WTC11 (cell line): Measurements from ENCODE around the gene TMEM214. TPM values are rescaled to one million over a fixed set of nuclear protein-coding genes. Genes with fewer than 3 reads are reported as not detected.

Experiments
- ATAC-seq: fragments of 200-7000 bp; cut with Tn5 transposase; 2 replicates; pipeline ENCODE4 v1.10.0; 2021; ENCODE audit warnings: mild to moderate bottlenecking, moderate library complexity
- CTCF ChIA-PET: fragments of 300-600 bp; sonication (Branson Sonifier 250); formaldehyde crosslinking; loops from one replicate; lab custom pipeline; 2021; ENCODE audit warnings: antibody characterized with exemption; lab: Charles Lee
- POLR2A ChIA-PET: fragments of 350-600 bp; sonication (Branson Sonifier 250); formaldehyde crosslinking; loops from one replicate; lab custom pipeline; 2021; ENCODE audit warnings: antibody characterized with exemption; lab: Charles Lee
- DNase-seq: peaks from one replicate; pipeline ENCODE4 v3.0.0; 2021; ENCODE audit warnings: low spot score
- H3K27ac Mint-ChIP-seq: 2 replicates; pipeline ENCODE4 v1.8.0; 2021; ENCODE audit warnings: mixed read lengths
- H3K27me3 Mint-ChIP-seq: 2 replicates; pipeline ENCODE4 v1.8.0; 2021; ENCODE audit warnings: low read depth, mild to moderate bottlenecking, moderate library complexity, mixed read lengths
- H3K36me3 Mint-ChIP-seq: 2 replicates; pipeline ENCODE4 v1.8.0; 2021; ENCODE audit warnings: mixed read lengths
- H3K4me1 Mint-ChIP-seq: 2 replicates; pipeline ENCODE4 v1.8.0; 2022; ENCODE audit warnings: mixed read lengths
- H3K4me3 Mint-ChIP-seq: 2 replicates; pipeline ENCODE4 v1.8.0; 2021; ENCODE audit warnings: mild to moderate bottlenecking, moderate library complexity, mixed read lengths
- H3K9me3 Mint-ChIP-seq: 2 replicates; pipeline ENCODE4 v1.8.0; 2021; ENCODE audit warnings: mixed read lengths
- FOXK1 ChIP-seq: sonication (generic); formaldehyde crosslinking; IDR thresholded peaks from 2 replicates; pipeline ENCODE4 v1.8.0; 2022; ENCODE audit warnings: mild to moderate bottlenecking, moderate library complexity, missing genetic modification reagents
- KAT7 ChIP-seq: sonication (generic); formaldehyde crosslinking; IDR thresholded peaks from 2 replicates; pipeline ENCODE4 v1.8.1; 2023; ENCODE audit warnings: missing genetic modification reagents, mild to moderate bottlenecking, borderline replicate concordance
- PRDM15 ChIP-seq: sonication (generic); formaldehyde crosslinking; IDR thresholded peaks from 2 replicates; pipeline ENCODE4 v1.8.0; 2022; ENCODE audit warnings: missing genetic modification reagents
- SOX15 ChIP-seq: fragments of 250-450 bp; sonication (Bioruptor Pico); IDR thresholded peaks from 2 replicates; pipeline ENCODE4 v1.9.0; 2021; ENCODE audit warnings: mild to moderate bottlenecking
- ZBTB43 ChIP-seq: sonication (generic); formaldehyde crosslinking; IDR thresholded peaks from 2 replicates; pipeline ENCODE4 v1.8.1; 2023; ENCODE audit warnings: mild to moderate bottlenecking, missing genetic modification reagents
- ZNF281 ChIP-seq: sonication (generic); formaldehyde crosslinking; IDR thresholded peaks from 2 replicates; pipeline ENCODE4 v1.8.0; 2023; ENCODE audit warnings: mild to moderate bottlenecking, missing genetic modification reagents
- ZNF317 ChIP-seq: sonication (generic); formaldehyde crosslinking; IDR thresholded peaks from 2 replicates; pipeline ENCODE4 v1.8.1; 2023; ENCODE audit warnings: low read depth, mild to moderate bottlenecking, moderate library complexity, missing genetic modification reagents, borderline replicate concordance
- total RNA-seq: library from RNA; stranded (reverse); gene quantifications from 3 replicates; pipeline ENCODE4 v1.2.3, GENCODE V29; 2021

The TMEM214 gene
- total RNA-seq, 1 experiment from 2014 or later, result 57.1 TPM

GRCh38 chr2:27087823-27088410, 55.2 kb downstream of the TMEM214 start (continued):
- no peak for TF ChIP-seq ZBTB43
- no peak for TF ChIP-seq ZNF281 (CRISPR knock-in tag)
- TF ChIP-seq FOXK1, result no peak
- TF ChIP-seq ZNF317 (CRISPR knock-in tag), result no peak

- Mint-ChIP-seq H3K9me3 (no peaks in the 10 kb centered on the region), H3K4me3 (no peak overlapping the region), H3K36me3 (no peaks in the 10 kb centered on the region), H3K27ac (no peak overlapping the region), H3K27me3 (peaks cover 23% of the 10 kb centered on the region), H3K4me1 (peaks cover 16% of the 10 kb centered on the region)
- no peak for DNase-seq
- CTCF ChIA-PET, result interaction anchor here (1.0 to 4.1 kb wide), 6 partner anchors 11 to 213 kb away, joined by 3 to 18 read pairs (median 12); no protein-coding TSS in a partner anchor
- POLR2A ChIA-PET, result no interaction called here
- no peak for TF ChIP-seq KAT7 (CRISPR knock-in tag)
- ATAC-seq, result no peak
Observed at GRCh38 chr2:27088634-27089033, 55.9 kb downstream of the TMEM214 start.

GRCh38 chr2:27089111-27089954, 56.6 kb downstream of the TMEM214 start:
- 0 out of 2 replicates have a peak, but pooled peaks have one; percentile 17 for TF ChIP-seq PRDM15 (CRISPR knock-in tag)
- no peak for TF ChIP-seq SOX15 (CRISPR knock-in tag)
- TF ChIP-seq, all 79 proteins: peak for 1
- no peaks in the 10 kb centered on the region for H3K9me3 Mint-ChIP-seq
- CTCF ChIA-PET, result interaction anchor here (0.7 to 2.6 kb wide), 5 partner anchors 8 to 212 kb away, joined by 3 to 14 read pairs (median 3); no protein-coding TSS in a partner anchor
- H3K4me1 Mint-ChIP-seq, result peaks cover 14% of the 10 kb centered on the region
- ATAC-seq, result no peak
- no peak overlapping the region for H3K27ac Mint-ChIP-seq
- DNase-seq, result no peak
- peaks cover 23% of the 10 kb centered on the region for H3K27me3 Mint-ChIP-seq
- POLR2A ChIA-PET, result interaction anchor here (0.7 kb wide), 1 partner anchor 215 kb away, joined by 3 read pairs; no protein-coding TSS in a partner anchor
- no peaks in the 10 kb centered on the region for H3K36me3 Mint-ChIP-seq
- H3K4me3 Mint-ChIP-seq, result no peak overlapping the region

Other genes with a start within 250 kb of the TMEM214 start
- 37.4 to 45.6 TPM (median 40.2 TPM) in 3 replicates for gene CENPA, start 246.9 kb upstream of the TMEM214 start, total RNA-seq
- 7.6 to 12.1 TPM (median 9.2 TPM) in 3 replicates for gene DPYSL5, start 184.8 kb upstream of the TMEM214 start, total RNA-seq
- gene MAPRE3, start 62.3 kb upstream of the TMEM214 start, total RNA-seq, result 4.9 to 10.3 TPM (median 6.0 TPM) in 3 replicates
- gene AGBL5, start 18.7 kb downstream of the TMEM214 start, total RNA-seq, result 43.0 to 57.1 TPM (median 55.6 TPM) in 3 replicates
- gene OST4, start 38.7 kb downstream of the TMEM214 start, total RNA-seq, result 210 to 239 TPM (median 226 TPM) in 3 replicates
- gene EMILIN1, start 45.6 kb downstream of the TMEM214 start, total RNA-seq, result 3.0 to 4.0 TPM (median 3.5 TPM) in 3 replicates
- 15.5 to 17.4 TPM (median 17.4 TPM) in 3 replicates for gene KHK, start 53.8 kb downstream of the TMEM214 start, total RNA-seq
- gene CGREF1, start 86.2 kb downstream of the TMEM214 start, total RNA-seq, result 3.5 to 4.0 TPM (median 3.8 TPM) in 3 replicates
- 0.31 to 0.62 TPM (median 0.53 TPM) in 3 replicates for gene ABHD1, start 90.8 kb downstream of the TMEM214 start, total RNA-seq
- gene PREB, start 101.7 kb downstream of the TMEM214 start, total RNA-seq, result 56.7 to 69.2 TPM (median 56.7 TPM) in 3 replicates
- gene PRR30, start 106.4 kb downstream of the TMEM214 start, total RNA-seq, result not detected in 3 replicates
- 0.05 to 0.14 TPM (median 0.13 TPM) in 3 replicates for gene TCF23, start 116.0 kb downstream of the TMEM214 start, total RNA-seq
- gene ATRAID, start 179.1 kb downstream of the TMEM214 start, total RNA-seq, result 97.2 to 115 TPM (median 109 TPM) in 3 replicates
- gene SLC5A6, start 179.3 kb downstream of the TMEM214 start, total RNA-seq, result 80.8 to 111 TPM (median 86.4 TPM) in 3 replicates
- gene CAD, start 184.4 kb downstream of the TMEM214 start, total RNA-seq, result 145 to 178 TPM (median 150 TPM) in 3 replicates
- 8.0 to 8.9 TPM (median 8.1 TPM) in 3 replicates for gene SLC30A3, start 230.1 kb downstream of the TMEM214 start, total RNA-seq
- 0.18 to 0.44 TPM (median 0.34 TPM) in 3 replicates for gene DNAJC5G, start 242.5 kb downstream of the TMEM214 start, total RNA-seq
- gene TRIM54, start 249.5 kb downstream of the TMEM214 start, total RNA-seq, result 3.0 to 3.4 TPM (median 3.3 TPM) in 3 replicates